ENCODE results near the gene C10orf88.

DNA sequence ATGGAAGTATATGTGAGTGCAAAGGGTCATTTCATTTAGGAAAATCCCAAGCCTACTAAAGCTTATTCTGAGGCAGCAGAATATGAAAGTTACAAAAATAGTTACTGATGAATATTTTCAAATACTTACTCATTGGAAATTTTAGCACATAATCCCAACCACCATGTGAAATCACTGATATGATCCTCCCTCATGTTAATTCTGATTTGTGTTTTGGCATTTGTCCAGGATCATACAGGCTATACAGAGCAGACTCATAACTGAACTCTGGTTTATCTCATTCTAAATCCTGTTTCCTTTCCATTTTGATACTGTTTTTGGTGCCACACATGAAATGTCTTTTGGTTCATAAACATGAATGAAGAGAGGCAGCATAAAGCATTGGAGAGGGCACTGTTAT, 71.3 kb downstream of the C10orf88 start:
- TF ChIP-seq POLR2A (IDR thresholded peaks at IDR 0.05; ENCODE audit: low read length): no peak
- TF ChIP-seq GATA1 (IDR thresholded peaks at IDR 0.05; ENCODE audit: low read depth, low read length): no peak

All from erythroblast (primary cell).